DMS79 (cell line): ENCODE measurements around the gene KIF5C.
"Not testable (repeated sequence)": the region's sequence is repeated elsewhere in the genome, so short reads cannot be mapped to it uniquely, and the experiment has no call there.

Source experiments
- DNase-seq: peaks from one replicate; lab custom pipeline; 2025; lab: John Stamatoyannopoulos, UW

Gene KIF5C

GRCh38 chr2:148965623-148966437, 90.8 kb downstream of the KIF5C start:
- DNase-seq = peak; percentile 93

DNA sequence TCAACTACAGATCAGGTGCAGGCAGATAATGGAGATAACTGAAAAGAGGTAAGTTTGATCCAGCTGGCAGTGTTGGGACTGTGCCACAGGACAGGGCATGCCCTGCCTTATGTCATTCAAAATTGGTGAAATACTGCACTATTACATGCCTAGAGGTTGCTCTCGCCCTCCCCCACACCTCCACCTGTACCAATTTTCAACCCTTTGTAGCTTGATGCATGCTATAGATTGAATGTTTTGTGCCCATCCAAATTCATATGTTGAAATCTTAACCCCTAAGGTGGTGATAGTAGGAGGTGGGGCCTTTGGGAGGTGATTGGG, 91.4 kb downstream of the KIF5C start:
- no peak for DNase-seq

GRCh38 chr2:148967056-148967455, 92.0 kb downstream of the KIF5C start:
- no peak for DNase-seq

DNA sequence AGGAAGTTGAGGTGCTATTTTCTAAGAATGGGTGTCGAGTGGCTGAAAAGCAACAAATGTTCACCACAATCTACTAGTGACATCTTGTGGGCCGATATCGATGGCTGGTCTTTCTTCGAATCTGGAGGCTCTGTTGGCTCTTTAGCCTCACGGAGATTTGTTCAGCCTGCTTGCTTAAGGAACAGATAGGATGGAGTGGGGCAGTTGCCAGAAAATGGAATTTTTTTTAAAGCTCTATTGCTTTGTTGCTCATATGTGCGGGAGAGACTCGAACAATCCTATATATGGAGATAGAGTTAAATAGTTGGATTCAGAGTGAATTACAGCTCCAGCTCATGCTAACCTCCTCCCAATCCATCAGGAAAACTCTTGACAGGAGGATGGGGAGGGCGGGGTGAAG, 92.6 kb downstream of the KIF5C start:
- DNase-seq = no peak

- DNase-seq = no peak
These were observed 93.3 kb downstream of the KIF5C start for GRCh38 chr2:148968301-148968700.

GRCh38 chr2:148968776-148969319, 93.8 kb downstream of the KIF5C start:
- no peak for DNase-seq

DNA sequence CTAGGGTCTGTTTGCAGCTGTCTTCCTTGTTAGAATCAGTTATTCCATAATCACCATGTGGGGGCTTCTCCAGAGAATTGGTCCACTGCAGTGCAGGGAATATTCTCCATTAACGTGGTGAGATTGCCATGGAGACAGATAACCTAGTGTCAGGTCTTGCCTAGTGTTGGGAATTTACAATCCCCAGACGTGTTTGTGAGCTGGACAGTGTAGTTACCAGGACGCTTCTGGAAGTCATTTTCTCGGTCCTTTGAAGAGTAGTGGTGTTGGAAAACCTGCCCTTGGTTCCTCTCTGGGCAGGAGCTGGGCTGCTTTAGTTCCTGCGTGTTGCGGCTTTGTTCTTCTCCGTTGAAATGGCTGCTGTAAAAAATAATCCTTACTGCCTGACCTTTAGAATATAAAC, 94.6 kb downstream of the KIF5C start:
- DNase-seq = no peak

DNA sequence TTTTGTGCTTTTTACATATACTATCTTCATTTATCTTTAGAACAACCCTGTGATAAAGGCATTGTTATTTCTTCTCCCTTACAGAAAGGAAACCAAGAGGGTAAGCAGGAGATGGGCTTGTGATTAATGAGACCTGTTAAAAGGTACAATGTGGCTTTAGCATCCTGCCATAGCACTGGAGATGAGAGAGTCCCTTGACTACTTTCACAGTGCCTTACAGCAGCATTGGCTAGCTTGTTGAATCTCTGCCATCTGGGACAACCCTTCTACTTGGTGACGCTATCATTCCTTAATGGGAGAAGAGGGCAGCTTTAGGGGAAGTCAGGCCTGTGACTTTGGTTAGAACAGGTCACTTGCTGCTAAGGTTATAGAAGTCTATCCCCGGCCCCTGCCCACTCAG, 95.4 kb downstream of the KIF5C start:
- DNase-seq = no peak

DNA sequence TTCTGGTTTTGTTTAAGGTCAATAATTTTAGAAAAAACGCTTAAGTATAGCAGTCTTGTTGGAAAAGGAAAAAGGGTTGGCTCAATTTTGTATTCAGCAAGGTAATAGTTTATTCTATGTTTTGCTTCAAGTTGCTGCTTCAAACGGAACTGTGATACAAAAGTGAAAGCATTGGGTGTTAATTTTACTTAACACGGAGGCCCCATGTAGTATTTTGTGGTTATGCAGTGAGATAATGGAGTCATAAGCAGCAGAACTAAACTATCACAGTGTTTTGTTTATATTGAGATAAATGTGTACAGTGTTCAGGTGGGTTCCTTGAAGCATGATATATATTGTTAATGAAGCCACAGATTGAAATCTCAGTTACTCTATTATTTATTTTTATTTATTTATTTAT, 96.5 kb downstream of the KIF5C start:
- DNase-seq = no peak

GRCh38 chr2:148974095-148974494, 99.1 kb downstream of the KIF5C start:
- DNase-seq = no peak

DNA sequence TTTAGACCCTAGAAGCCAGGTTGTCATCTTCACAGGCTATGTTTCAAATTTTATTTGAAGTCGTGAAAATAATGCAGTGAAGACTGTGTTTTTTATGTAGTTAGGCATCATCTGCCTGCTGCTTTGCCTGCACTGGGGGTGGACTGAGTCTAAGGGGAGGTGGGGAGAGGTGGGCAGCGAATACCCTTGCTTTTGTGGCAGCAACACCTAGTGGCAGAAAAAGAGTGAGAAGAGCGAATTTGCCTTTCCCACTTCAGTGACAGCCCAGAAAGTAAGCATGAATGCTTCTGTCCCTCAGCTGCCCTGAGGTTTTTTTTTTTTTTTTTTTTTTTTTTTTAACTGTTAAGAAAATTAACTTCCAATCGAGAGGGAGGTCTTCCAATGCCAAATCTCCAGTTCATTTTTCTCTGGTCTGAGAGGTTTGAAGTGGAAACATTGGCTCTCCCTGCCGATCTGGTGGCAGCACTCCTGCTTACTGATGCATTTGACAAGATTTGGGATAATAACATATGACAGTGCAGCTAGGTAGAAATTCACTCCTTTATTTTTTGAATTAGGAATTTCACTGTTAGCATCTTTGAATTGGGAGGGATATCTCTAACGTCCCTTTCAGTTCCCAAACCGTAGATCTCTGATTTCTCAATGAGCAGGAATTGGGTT, 103.1 kb downstream of the KIF5C start:
- no peak for DNase-seq

DNA sequence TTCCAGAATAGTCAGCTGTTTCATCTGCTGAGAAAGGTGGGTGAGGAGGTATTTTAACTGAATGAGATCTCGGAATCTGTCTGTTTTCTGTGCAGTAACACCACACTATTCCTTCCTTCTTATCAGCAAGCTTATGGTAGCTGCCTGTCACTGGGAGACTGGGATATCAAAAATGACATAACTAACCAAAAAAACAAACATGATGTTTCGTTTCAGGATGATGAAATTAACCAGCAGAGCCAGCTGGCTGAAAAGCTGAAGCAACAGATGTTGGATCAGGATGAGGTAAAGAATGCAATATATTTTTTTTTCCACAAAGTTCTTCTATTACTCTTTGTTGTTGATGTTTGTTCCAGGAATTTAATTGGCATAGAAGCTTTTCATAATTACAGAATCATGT, 103.7 kb downstream of the KIF5C start:
- no peak for DNase-seq

DNA sequence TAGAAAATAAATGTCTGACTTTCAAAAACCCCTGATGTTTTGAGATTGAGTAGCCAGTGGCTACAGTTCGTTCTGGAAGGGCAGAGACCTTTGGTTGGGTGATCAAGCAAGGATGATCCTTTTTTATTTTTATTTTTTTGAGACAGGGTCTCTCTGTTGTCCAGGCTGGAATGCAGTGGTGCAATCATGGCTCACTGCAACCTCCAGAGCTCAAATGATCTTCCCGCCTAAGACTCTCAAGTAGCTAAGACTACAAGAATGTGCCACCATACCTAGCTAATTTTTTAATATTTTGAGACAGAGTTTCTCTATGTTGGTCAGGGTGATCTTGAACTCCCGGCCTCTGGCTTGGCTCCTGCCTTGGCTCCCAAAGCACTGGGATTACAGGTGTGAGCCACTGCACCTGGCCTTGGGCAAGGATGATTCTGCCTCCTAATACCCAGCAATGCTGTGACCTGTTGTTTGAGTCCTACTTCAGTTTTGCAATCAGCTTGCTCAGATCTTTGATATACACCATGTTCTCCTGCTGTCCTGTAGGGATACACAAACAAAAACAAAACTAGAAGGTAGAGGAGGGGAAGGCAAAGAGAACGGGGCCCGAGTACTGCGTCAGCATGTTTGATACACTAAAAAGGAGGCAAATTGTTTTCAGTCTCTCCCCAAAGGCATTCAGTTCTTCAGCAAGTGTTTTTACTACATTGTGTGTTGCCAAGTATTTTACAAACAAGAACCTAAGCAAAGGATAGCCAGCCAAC, 104.3 kb downstream of the KIF5C start:
- DNase-seq = no peak

GRCh38 chr2:148979919-148980277, 104.9 kb downstream of the KIF5C start:
- DNase-seq = peak; percentile 93

GRCh38 chr2:148980496-148980895, 105.5 kb downstream of the KIF5C start:
- DNase-seq = not testable (repeated sequence)

DNA sequence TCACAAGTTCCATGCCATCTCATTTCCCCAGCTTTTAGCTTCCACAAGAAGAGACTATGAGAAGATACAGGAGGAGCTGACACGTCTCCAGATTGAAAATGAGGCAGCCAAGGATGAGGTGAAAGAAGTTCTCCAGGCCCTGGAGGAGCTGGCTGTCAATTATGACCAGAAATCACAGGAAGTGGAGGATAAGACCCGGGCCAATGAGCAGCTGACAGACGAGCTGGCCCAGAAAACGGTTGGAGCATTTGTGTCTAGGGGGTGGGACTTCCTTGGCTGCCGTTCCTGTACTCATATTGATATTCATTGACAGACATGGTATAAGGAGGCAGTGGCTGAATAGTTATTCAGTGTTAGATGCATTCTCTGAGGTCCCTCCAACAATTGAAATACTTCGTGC, 106.3 kb downstream of the KIF5C start:
- no peak for DNase-seq

- DNase-seq = no peak
These were observed 106.8 kb downstream of the KIF5C start for GRCh38 chr2:148981781-148982180.

GRCh38 chr2:148982282-148982681, 107.3 kb downstream of the KIF5C start:
- DNase-seq = no peak

GRCh38 chr2:148983896-148984295, 108.9 kb downstream of the KIF5C start:
- DNase-seq = no peak

- DNase-seq = no peak
These were observed 109.4 kb downstream of the KIF5C start for GRCh38 chr2:148984449-148984848.

DNA sequence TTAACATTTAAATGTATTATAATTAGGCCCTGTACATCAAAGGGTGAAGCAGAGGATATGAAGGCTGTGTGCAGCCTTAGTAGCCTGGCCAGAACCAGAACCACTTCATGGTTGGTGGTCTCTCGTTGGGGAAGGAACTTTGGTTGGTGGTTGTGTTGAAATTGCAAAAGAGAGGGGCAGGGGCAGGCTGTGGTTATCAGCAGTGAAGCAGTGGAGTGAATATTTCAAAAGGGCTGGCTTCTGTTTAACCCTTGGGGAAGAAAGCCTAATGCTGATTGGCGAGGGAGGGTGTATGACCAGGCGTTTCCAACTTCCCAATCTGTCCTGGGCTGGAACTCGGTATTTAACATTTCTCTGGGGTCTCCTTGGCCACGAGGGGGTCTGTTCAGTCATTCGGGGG, 112.3 kb downstream of the KIF5C start:
- no peak for DNase-seq

DNA sequence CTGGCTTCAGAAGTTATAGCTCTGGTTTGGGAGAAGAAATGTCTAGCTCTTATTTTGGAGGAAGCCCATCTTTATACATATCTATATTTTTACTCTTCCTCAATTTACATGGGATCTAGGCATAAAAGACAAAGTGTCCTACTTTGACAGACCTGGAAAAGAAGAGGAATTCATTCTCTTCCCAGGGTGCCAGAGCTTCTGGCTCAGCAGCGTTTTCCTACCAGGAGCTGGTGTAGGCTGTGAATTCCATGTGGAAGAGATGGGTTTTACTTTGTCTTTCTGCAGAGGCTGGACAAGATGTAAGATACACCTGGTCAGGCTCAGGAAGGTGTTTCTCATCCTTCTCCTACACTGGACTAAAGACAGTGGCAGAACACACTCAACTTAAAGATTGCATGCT, 113.3 kb downstream of the KIF5C start:
- DNase-seq = no peak
